Stomach (tissue), 9 donors: ENCODE results near the gene TMOD1. TPM values are rescaled to one million over a fixed set of nuclear protein-coding genes. Genes with fewer than 3 reads are reported as not detected.
A peak's percentile ranks its signal among the peaks of the same experiment; 100 is the strongest.

Source experiments
- DNase-seq, 2 donors: peaks; one replicate each; pipeline versions ENCODE4 v3.0.0 to v3.0.0-alpha.2; 2013 to 2019
- H3K27ac ChIP-seq, 5 donors: fragments of 200-600 bp in 4 of 5; sonication (generic) in 4 of 5; one replicate each; pipeline ENCODE4 v1.5.1; 2013 to 2019; ENCODE audit warnings: mild to moderate bottlenecking in 1 of 5, moderate library complexity in 1 of 5
- H3K27me3 ChIP-seq, 3 donors: fragments of 200-600 bp; sonication (generic); one replicate each; pipeline ENCODE4 v1.5.1; 2017 to 2019; ENCODE audit warnings: mixed run types in 1 of 3
- H3K36me3 ChIP-seq, 4 donors: fragments of 200-600 bp; sonication (generic); 1 replicate in 3 of 4; 2 replicates in 1 of 4; pipeline ENCODE4 v1.5.1; 2016 to 2019
- H3K4me1 ChIP-seq, 4 donors: fragments of 200-600 bp; sonication (generic); one replicate each; pipeline ENCODE4 v1.5.1; 2016 to 2019
- H3K4me3 ChIP-seq, 4 donors: fragments of 200-600 bp; sonication (generic) in 3 of 4; one replicate each; pipeline ENCODE4 v1.5.1; 2016 to 2019; ENCODE audit warnings: mild to moderate bottlenecking in 1 of 4
- H3K9me3 ChIP-seq, 4 donors: fragments of 200-600 bp; sonication (generic); one replicate each; pipeline ENCODE4 v1.5.1; 2016 to 2019
- CTCF ChIP-seq, 7 experiments: fragments of 450-650 bp in 4 of 7; fragments of 200-600 bp in 3 of 7; sonication (generic) in 3 of 7; IDR thresholded peaks; one replicate each; pipeline ENCODE4 v1.5.1; 2016 to 2019; ENCODE audit warnings: antibody characterized with exemption in 7 of 7, control low read depth in 2 of 7, mild to moderate bottlenecking in 1 of 7
- EP300 ChIP-seq: sonication (generic); formaldehyde crosslinking; IDR thresholded peaks from one replicate; pipeline ENCODE4 v1.6.1; 2017; ENCODE audit warnings: antibody characterized with exemption
- POLR2A ChIP-seq, 4 donors: fragments of 450-650 bp; IDR thresholded peaks; one replicate each; pipeline ENCODE4 v1.6.1; 2016; ENCODE audit warnings: antibody characterized with exemption in 4 of 4, control low read depth in 2 of 4, mild to moderate bottlenecking in 1 of 4, moderate library complexity in 1 of 4
- POLR2AphosphoS5 ChIP-seq, 3 donors: sonication (generic); formaldehyde crosslinking; IDR thresholded peaks; one replicate each; pipeline ENCODE4 v1.6.1; 2016; ENCODE audit warnings: antibody characterized with exemption in 3 of 3
- WGBS, 5 donors: extraction: QIAGEN DNeasy Blood & Tissue Kit in 3 of 5; methylation state at CpG; one replicate each; pipeline versions ENCODE4 v1.1.5 to v1.1.7; 2013 to 2018; 5-methylcytosine and 5-hydroxymethylcytosine counted together
- intact Hi-C: fragments of 100-400 bp; cut with DNase I; formaldehyde crosslinking; loops from one replicate; pipeline ENCODE4 v1.15.1; 2023; ENCODE audit warnings: low total_unique reads
- polyA plus RNA-seq, 3 donors: library from polyadenylated mRNA; stranded (reverse); fragments of 200-250 nt; gene quantifications; one replicate each; pipeline ENCODE4 v1.2.3, GENCODE V29; 2013
- total RNA-seq, 5 donors: library from RNA; depleted of rRNA; stranded (reverse); fragments of >200 nt; gene quantifications; one replicate each; pipeline versions ENCODE4 v1.1.0 to v1.2.3, GENCODE V29; 2014 to 2016
- donor health status: healthy with polysubstance abuse.
- donor health status: Bipolar disorder and iron deficiency.
- donor health status: healthy.

TMOD1 gene
- total and polyA plus RNA-seq, 8 donors: 4.6 to 34.8 (median 11.2) TPM

DNA sequence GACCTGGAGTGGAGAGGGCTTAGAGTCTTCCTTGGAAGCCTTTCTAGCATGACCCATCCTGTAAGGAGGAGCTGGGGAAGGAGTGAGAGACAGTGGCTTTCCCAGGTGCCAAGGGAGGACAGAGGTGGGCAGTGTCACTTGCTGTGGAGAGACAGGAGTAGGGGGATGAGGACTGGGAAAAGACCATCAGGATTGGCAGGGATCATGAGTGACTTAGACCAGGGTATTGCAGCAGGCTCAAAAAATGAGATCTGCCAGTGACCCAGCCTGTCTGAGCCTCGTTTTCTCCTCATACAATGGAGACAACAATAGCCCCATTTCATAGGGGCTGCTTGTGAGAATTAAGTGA is 2.4 kb downstream of the TMOD1 start:
- H3K4me1 ChIP-seq: peaks cover 23 to 60% (median 44%) of the 10 kb centered on the region in 4 donors
- TF ChIP-seq POLR2A (IDR thresholded peaks at IDR 0.05) (no peak), EP300 (no peak), CTCF (IDR thresholded peaks at IDR 0.05) (no peak), POLR2AphosphoS5 (IDR thresholded peaks at IDR 0.05) (no peak)
- H3K4me3 ChIP-seq: peak overlapping the region in 2 of 4 donors; percentile 66 to 84
- peak overlapping the region; percentile 68 to 92 (median 86) for H3K27ac ChIP-seq
- intact Hi-C loops: no loop called here
- H3K27me3 ChIP-seq: peaks cover 0 to 18% (median 18%) of the 10 kb centered on the region in 3 donors
- DNase-seq: no peak
- H3K36me3 ChIP-seq: no peaks in the 10 kb centered on the region
- 43 to 75% (median 45%) methylated on average over 1 of the region's 1 CpG for WGBS, 5 donors
- no peaks in the 10 kb centered on the region for H3K9me3 ChIP-seq

GRCh38 chr9:97504381-97505216 is 3.1 kb downstream of the TMOD1 start:
- Histone ChIP-seq H3K36me3 (no peaks in the 10 kb centered on the region), H3K9me3 (no peaks in the 10 kb centered on the region), H3K27me3 (peaks cover 0 to 18% (median 18%) of the 10 kb centered on the region in 3 donors), H3K4me3 (peak overlapping the region in 1 of 4 donors; percentile 84), H3K4me1 (peaks cover 23 to 66% (median 44%) of the 10 kb centered on the region in 4 donors), H3K27ac (peak overlapping the region; percentile 68 to 92 (median 86))
- WGBS, 5 donors: 16 to 45% (median 20%) methylated on average over 8 of the region's 8 CpGs
- TF ChIP-seq POLR2AphosphoS5 (IDR thresholded peaks at IDR 0.05) (peak in 1 of 3 donors; percentile 79), POLR2A (IDR thresholded peaks at IDR 0.05) (no peak)
- intact Hi-C loops: no loop called here
- peak in 1 of 2 donors; percentile 50 for DNase-seq

GRCh38 chr9:97505845-97506244 is 4.4 kb downstream of the TMOD1 start:
- no peak for TF ChIP-seq POLR2AphosphoS5 (IDR thresholded peaks at IDR 0.05)
- no peak for TF ChIP-seq EP300
- no peak for TF ChIP-seq CTCF (IDR thresholded peaks at IDR 0.05)
- TF ChIP-seq POLR2A (IDR thresholded peaks at IDR 0.05): no peak
- Histone ChIP-seq H3K27ac (peak overlapping the region in 2 of 5 donors; percentile 86 to 92), H3K4me1 (peaks cover 23 to 60% (median 42%) of the 10 kb centered on the region in 4 donors), H3K27me3 (peaks cover 0 to 18% (median 13%) of the 10 kb centered on the region in 3 donors), H3K36me3 (no peaks in the 10 kb centered on the region), H3K4me3 (no peak overlapping the region), H3K9me3 (no peaks in the 10 kb centered on the region)
- DNase-seq: no peak
- 90 to 100% (median 92%) methylated on average over 3 of the region's 3 CpGs for WGBS, 5 donors
- intact Hi-C loops: no loop called here

- intact Hi-C loops: no loop called here
- peaks cover 0 to 18% (median 13%) of the 10 kb centered on the region in 3 donors for H3K27me3 ChIP-seq
- 78 to 91% (median 82%) methylated on average over 4 of the region's 4 CpGs for WGBS, 5 donors
- no peaks in the 10 kb centered on the region for H3K9me3 ChIP-seq
- H3K4me3 ChIP-seq: no peak overlapping the region
- H3K36me3 ChIP-seq: no peaks in the 10 kb centered on the region
- DNase-seq: no peak
- H3K27ac ChIP-seq: peak overlapping the region in 2 of 5 donors; percentile 86 to 92
- TF ChIP-seq POLR2AphosphoS5 (IDR thresholded peaks at IDR 0.05) (no peak), CTCF (IDR thresholded peaks at IDR 0.05) (no peak), EP300 (no peak), POLR2A (IDR thresholded peaks at IDR 0.05) (no peak)
- peaks cover 23 to 60% (median 39%) of the 10 kb centered on the region in 4 donors for H3K4me1 ChIP-seq
Observed at GRCh38 chr9:97506306-97506705, 4.8 kb downstream of the TMOD1 start.
